Mucosa of stomach (tissue), 1 donor: ENCODE results near the gene PANK4.

Source experiments
- H3K27me3 ChIP-seq: one replicate; pipeline ENCODE4 v1.7.0; 2013; ENCODE audit warnings: mild to moderate bottlenecking, low read length; ENCODE audit not compliant: control insufficient read depth, insufficient read depth
- H3K36me3 ChIP-seq: one replicate; pipeline ENCODE4 v1.7.0; 2013; ENCODE audit warnings: low read length; ENCODE audit not compliant: control insufficient read depth, insufficient read depth
- H3K4me1 ChIP-seq: one replicate; pipeline ENCODE4 v1.7.0; 2013; ENCODE audit warnings: mild to moderate bottlenecking, low read length; ENCODE audit not compliant: control insufficient read depth, insufficient read depth
- H3K4me3 ChIP-seq: one replicate; pipeline ENCODE4 v1.7.0; 2013; ENCODE audit warnings: low read length
- H3K9ac ChIP-seq: one replicate; pipeline ENCODE4 v1.7.0; 2013; ENCODE audit warnings: mild to moderate bottlenecking, low read length, moderate library complexity
- H3K9me3 ChIP-seq: one replicate; pipeline ENCODE4 v1.7.0; 2013; ENCODE audit warnings: mild to moderate bottlenecking, low read length, moderate library complexity; ENCODE audit not compliant: control insufficient read depth
- donor health status: Pancreatic carcinoma.

PANK4 gene

DNA sequence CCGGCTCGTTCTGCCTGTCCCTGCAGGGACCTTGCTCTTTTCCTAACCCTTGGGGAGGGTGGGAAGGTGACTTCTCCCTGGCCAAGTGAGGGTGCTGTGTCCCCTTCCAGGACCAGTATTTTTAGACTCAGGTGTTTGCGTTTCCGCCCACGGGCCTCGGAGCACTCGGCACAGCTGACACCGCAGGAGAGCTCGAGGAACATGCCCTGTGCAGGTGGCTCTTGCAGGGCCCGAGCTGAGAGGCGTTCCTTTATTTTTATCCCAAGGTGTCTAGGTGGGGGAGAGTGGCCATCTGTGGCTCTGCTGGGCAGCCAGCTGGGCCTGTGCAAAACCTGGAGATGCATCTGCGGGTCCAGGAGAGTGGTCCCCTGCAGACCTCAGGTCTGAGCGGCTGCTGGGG, 34.3 kb downstream of the PANK4 start:
- no peaks in the 10 kb centered on the region for H3K36me3 ChIP-seq
- H3K9me3 ChIP-seq = no peaks in the 10 kb centered on the region
- H3K9ac ChIP-seq = no peak overlapping the region
- no peaks in the 10 kb centered on the region for H3K4me1 ChIP-seq
- no peaks in the 10 kb centered on the region for H3K27me3 ChIP-seq
- H3K4me3 ChIP-seq = no peak overlapping the region

DNA sequence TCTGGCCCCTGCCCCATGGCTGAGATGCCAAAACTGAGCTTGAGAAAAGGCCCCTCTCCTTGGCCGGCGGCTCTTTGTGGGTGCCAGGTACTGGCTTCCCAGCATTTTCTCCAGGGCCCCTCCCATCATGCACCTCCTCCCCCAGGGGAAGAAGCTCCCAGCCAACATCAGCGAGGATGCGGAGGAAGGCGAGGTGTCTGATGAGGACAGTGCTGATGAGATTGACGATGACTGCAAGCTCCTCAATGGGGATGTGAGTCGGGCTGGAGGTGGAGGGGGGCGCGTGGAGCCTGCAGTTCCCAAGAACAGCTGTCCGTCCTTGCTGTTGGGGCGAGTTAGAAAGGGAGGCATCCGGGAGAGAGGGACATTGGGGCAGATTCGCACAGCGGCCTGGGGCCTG, 36.8 kb downstream of the PANK4 start:
- no peak overlapping the region for H3K9ac ChIP-seq
- H3K36me3 ChIP-seq = no peaks in the 10 kb centered on the region
- no peaks in the 10 kb centered on the region for H3K4me1 ChIP-seq
- H3K27me3 ChIP-seq = no peaks in the 10 kb centered on the region
- no peaks in the 10 kb centered on the region for H3K9me3 ChIP-seq
- no peak overlapping the region for H3K4me3 ChIP-seq

- no peaks in the 10 kb centered on the region for H3K36me3 ChIP-seq
- H3K9me3 ChIP-seq = no peaks in the 10 kb centered on the region
- no peaks in the 10 kb centered on the region for H3K4me1 ChIP-seq
- H3K9ac ChIP-seq = no peak overlapping the region
- H3K27me3 ChIP-seq = no peaks in the 10 kb centered on the region
- no peak overlapping the region for H3K4me3 ChIP-seq
Measured at GRCh38 chr1:2488688-2489087, 37.7 kb downstream of the PANK4 start.

DNA sequence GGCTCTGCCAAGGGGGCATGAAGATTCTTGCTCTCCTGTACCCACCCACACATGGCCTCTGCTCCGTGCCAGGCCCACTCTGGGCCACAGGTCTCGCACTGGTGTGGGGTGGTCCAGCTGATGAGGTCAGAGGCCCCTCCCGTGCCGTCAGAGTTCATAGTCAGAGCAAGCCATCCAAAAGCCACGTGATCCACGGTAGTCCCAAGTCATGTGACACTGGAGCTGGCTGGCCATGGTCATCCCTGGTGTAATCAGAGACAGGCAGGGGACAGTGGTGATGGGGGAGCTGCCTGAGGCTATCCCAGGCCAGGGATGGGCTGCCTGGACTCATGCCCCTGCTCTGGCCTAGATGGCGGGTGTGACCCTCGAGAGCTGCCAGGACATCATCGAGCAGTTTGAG, 39.8 kb downstream of the PANK4 start:
- Histone ChIP-seq H3K27me3 (no peaks in the 10 kb centered on the region), H3K4me3 (no peak overlapping the region), H3K9ac (no peak overlapping the region), H3K36me3 (no peaks in the 10 kb centered on the region), H3K9me3 (no peaks in the 10 kb centered on the region), H3K4me1 (no peaks in the 10 kb centered on the region)

DNA sequence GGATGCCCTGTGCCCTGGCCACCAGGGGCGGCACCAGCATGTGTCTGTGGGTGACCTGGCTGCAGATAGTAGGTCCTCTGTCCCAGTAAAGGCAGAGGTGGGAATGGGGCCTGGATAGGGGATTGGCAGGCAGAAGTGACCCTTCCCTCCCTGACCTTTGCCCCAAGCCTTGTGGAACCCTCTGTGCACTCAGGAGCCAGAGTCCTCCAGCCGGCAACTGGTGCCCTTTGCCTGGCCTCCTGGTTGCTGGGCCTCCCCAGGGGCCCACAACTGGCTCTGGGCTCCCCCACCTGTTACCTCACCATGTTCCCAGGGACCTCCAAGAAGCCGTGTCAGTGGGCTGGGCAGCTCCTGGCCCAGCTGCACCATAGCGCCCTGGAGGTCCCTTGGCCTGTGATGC, 40.4 kb downstream of the PANK4 start:
- Histone ChIP-seq H3K9ac (no peak overlapping the region), H3K4me1 (no peaks in the 10 kb centered on the region), H3K4me3 (no peak overlapping the region), H3K9me3 (no peaks in the 10 kb centered on the region), H3K36me3 (no peaks in the 10 kb centered on the region), H3K27me3 (no peaks in the 10 kb centered on the region)

GRCh38 chr1:2483970-2484369, 42.4 kb downstream of the PANK4 start:
- no peaks in the 10 kb centered on the region for H3K9me3 ChIP-seq
- H3K4me3 ChIP-seq = no peak overlapping the region
- H3K27me3 ChIP-seq = no peaks in the 10 kb centered on the region
- no peaks in the 10 kb centered on the region for H3K36me3 ChIP-seq
- no peak overlapping the region for H3K9ac ChIP-seq
- no peaks in the 10 kb centered on the region for H3K4me1 ChIP-seq

- H3K36me3 ChIP-seq = no peaks in the 10 kb centered on the region
- no peak overlapping the region for H3K9ac ChIP-seq
- no peaks in the 10 kb centered on the region for H3K27me3 ChIP-seq
- no peaks in the 10 kb centered on the region for H3K9me3 ChIP-seq
- no peaks in the 10 kb centered on the region for H3K4me1 ChIP-seq
- no peak overlapping the region for H3K4me3 ChIP-seq
Measured at GRCh38 chr1:2483026-2483425, 43.4 kb downstream of the PANK4 start.

- Histone ChIP-seq H3K36me3 (no peaks in the 10 kb centered on the region), H3K4me1 (no peaks in the 10 kb centered on the region), H3K27me3 (no peaks in the 10 kb centered on the region), H3K4me3 (no peak overlapping the region), H3K9me3 (no peaks in the 10 kb centered on the region), H3K9ac (no peak overlapping the region)
Measured at GRCh38 chr1:2482588-2482987, 43.8 kb downstream of the PANK4 start.

DNA sequence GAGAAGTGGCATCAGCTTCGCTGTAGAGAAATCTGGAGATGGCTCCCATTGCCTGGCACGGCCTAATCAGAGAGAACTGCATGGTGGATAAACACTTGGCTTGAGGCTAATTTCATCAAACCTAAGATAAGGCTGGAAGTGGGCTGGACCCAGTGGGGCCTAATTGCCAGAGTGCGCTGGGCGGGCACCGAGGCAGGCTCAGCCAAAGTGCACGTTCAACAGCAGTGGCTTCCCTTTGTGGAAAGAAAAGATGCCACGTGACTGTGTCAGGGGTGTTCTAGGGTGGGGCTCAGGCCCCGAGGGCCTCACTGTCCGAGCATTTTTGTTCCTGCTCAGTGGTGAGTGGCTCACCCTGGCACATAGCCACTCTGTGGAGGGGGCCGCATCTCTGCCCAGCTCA, 44.5 kb downstream of the PANK4 start:
- no peak overlapping the region for H3K9ac ChIP-seq
- no peak overlapping the region for H3K4me3 ChIP-seq
- no peaks in the 10 kb centered on the region for H3K9me3 ChIP-seq
- no peaks in the 10 kb centered on the region for H3K27me3 ChIP-seq
- no peaks in the 10 kb centered on the region for H3K36me3 ChIP-seq
- no peaks in the 10 kb centered on the region for H3K4me1 ChIP-seq

DNA sequence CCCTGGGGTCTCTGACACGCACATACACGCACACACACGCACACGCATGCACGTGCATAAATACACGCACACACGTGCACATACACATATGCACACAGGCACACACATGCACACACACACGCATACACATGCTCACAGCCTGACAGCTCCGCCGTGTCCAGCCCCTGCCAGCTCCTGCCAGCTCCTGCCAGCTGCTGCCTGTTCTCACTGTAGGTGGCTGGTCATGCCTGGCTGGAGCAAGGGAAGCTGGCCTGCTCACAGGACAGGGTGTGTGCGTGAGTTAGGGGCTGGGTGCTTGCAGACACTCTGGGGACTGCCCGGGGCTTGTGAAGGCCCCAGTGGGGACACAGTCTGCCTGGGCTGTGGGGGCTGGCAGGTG, 45.4 kb downstream of the PANK4 start:
- H3K9me3 ChIP-seq = no peaks in the 10 kb centered on the region
- no peak overlapping the region for H3K4me3 ChIP-seq
- H3K27me3 ChIP-seq = no peaks in the 10 kb centered on the region
- no peaks in the 10 kb centered on the region for H3K4me1 ChIP-seq
- H3K36me3 ChIP-seq = no peaks in the 10 kb centered on the region
- H3K9ac ChIP-seq = no peak overlapping the region

DNA sequence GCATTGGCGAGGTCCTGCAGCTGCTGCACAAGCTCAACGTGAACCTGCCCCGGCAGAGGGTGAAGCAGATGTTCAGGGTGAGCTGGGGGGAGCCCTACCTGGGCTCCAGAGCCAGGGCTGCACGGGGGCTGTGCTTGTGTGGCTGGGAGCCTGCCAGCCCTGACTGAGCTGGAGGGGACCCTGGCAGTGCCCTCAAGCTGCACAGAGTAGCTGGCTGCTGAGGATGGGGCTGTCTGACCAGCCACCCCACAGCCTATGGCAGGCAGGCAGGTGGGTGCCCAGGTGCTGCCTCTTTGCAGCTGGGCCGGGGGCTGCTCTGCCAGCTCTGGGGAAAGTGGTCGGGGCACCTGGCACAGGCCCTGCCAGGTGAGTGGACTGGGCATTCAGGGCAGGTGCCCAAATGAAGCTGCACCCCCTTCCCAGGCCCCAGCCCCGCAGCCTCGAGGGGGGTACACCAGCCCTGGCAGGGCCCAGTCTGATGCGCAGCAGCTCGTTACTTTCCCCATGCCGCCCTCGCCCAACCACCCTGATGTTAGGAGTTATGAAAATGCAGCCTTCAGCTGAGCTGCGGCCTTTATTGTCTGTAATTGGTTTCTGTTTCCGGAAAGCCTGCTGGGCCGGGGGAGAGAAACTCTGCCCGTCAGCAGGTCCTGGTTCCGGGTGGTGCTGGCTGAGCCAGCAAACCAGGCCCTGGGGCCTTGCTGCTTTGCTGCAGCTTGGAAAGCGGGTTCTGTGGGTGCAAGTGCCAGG, 46.0 kb downstream of the PANK4 start:
- Histone ChIP-seq H3K4me3 (no peak overlapping the region), H3K9me3 (no peaks in the 10 kb centered on the region), H3K4me1 (no peaks in the 10 kb centered on the region), H3K36me3 (no peaks in the 10 kb centered on the region), H3K9ac (no peak overlapping the region), H3K27me3 (no peaks in the 10 kb centered on the region)

GRCh38 chr1:2479618-2480017, 46.8 kb downstream of the PANK4 start:
- Histone ChIP-seq H3K4me3 (no peak overlapping the region), H3K27me3 (no peaks in the 10 kb centered on the region), H3K36me3 (no peaks in the 10 kb centered on the region), H3K9ac (no peak overlapping the region), H3K4me1 (no peaks in the 10 kb centered on the region), H3K9me3 (no peaks in the 10 kb centered on the region)

DNA sequence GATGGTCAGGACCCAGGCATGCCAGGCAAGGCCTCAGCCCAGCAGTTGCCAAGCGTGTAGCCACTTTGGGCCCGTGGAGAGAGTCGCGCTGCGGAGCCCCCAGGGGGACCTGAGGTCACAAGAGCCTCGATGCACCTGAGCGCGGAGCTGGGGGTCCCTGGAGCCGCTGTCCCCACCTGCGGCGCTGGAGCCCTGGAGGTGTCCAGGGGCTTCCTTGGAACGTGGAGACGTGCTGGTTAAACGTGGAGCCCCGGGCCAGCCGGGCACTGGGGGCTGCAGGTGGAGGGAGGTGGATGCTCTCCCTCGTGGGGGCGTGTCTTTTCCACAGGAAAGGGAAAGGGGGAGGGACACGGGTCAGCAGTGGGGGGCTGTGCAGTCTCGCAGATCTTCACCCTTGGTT, 47.2 kb downstream of the PANK4 start:
- H3K9me3 ChIP-seq = no peaks in the 10 kb centered on the region
- no peak overlapping the region for H3K4me3 ChIP-seq
- no peak overlapping the region for H3K9ac ChIP-seq
- H3K36me3 ChIP-seq = no peaks in the 10 kb centered on the region
- H3K4me1 ChIP-seq = no peaks in the 10 kb centered on the region
- no peaks in the 10 kb centered on the region for H3K27me3 ChIP-seq
